ENCODE data around the gene FBXO36. TPM values are rescaled to one million over a fixed set of nuclear protein-coding genes. Genes with fewer than 3 reads are reported as not detected.

The FBXO36 gene
- polyA plus RNA-seq, 2 of the 4 experiments (the other 2 are of a cell fraction): 2.0 to 5.5 TPM

- DNase-seq (ENCODE audit: low read depth in 1 of 2, low spot score in 1 of 2) (no peak), ATAC-seq (no peak), FAIRE-seq (no peak)
- Histone ChIP-seq H3K9me3 (no peaks in the 10 kb centered on the region), H3K4me2 (no peak overlapping the region), H3K4me3 (no peak overlapping the region), H3K4me1 (no peaks in the 10 kb centered on the region), H3K27ac (no peak overlapping the region)
- 93% methylated on average over 6 of the region's 6 CpGs for WGBS (ENCODE audit: missing lambda C conversion rate)
- TF ChIP-seq HOXA7 (CRISPR knock-in tag; IDR thresholded peaks at IDR 0.05): no peak
- TF ChIP-seq NFE2L2 (conservative IDR thresholded peaks at IDR 0.05; ENCODE audit: low read length): no peak
- TF ChIP-seq TP53 (CRISPR knock-in tag; IDR thresholded peaks at IDR 0.05): no peak
- TF ChIP-seq ELK1 (IDR thresholded peaks at IDR 0.05; ENCODE audit: low read depth, low read length): no peak
- no peak for TF ChIP-seq EHMT2 (IDR thresholded peaks at IDR 0.05; ENCODE audit: low read depth)
- no peak for TF ChIP-seq ZFP36 (IDR thresholded peaks at IDR 0.05; ENCODE audit: borderline replicate concordance, partially characterized antibody)
- TF ChIP-seq HMGXB4 (CRISPR knock-in tag; IDR thresholded peaks at IDR 0.05; ENCODE audit: borderline replicate concordance): no peak
- no peak for TF ChIP-seq FOXS1 (CRISPR knock-in tag; IDR thresholded peaks at IDR 0.05)
- no peak for TF ChIP-seq EP300 (IDR thresholded peaks at IDR 0.05)
- ChIA-PET POLR2A (no interaction called here), CTCF (no interaction called here)
Observed at GRCh38 chr2:229952256-229952835, 30.0 kb downstream of the FBXO36 start.

- no peak for ATAC-seq
- FAIRE-seq: no peak
- no peak overlapping the region for H3K27ac ChIP-seq
- no peak for DNase-seq (ENCODE audit: low read depth in 1 of 2, low spot score in 1 of 2)
- POLR2A ChIA-PET: no interaction called here
- CTCF ChIA-PET: no interaction called here
- 69% methylated on average over 1 of the region's 1 CpG for WGBS (ENCODE audit: missing lambda C conversion rate)
- no peaks in the 10 kb centered on the region for H3K9me3 ChIP-seq
- TF ChIP-seq SMC3 (IDR thresholded peaks at IDR 0.05): no peak
- no peak for TF ChIP-seq ZNF302 (CRISPR knock-in tag; IDR thresholded peaks at IDR 0.05)
- TF ChIP-seq JUNB (IDR thresholded peaks at IDR 0.05): no peak
- TF ChIP-seq FOSL2 (IDR thresholded peaks at IDR 0.05): no peak
- TF ChIP-seq FOSL2 (CRISPR knock-in tag; IDR thresholded peaks at IDR 0.05): no peak
- no peak for TF ChIP-seq POLR2AphosphoS2 (conservative IDR thresholded peaks at IDR 0.05; ENCODE audit: low read length)
- no peak for TF ChIP-seq RAD21 (conservative IDR thresholded peaks at IDR 0.05 in 1 of 2, IDR thresholded peaks at IDR 0.05 in 1 of 2)
- no peak for TF ChIP-seq RCOR1 (IDR thresholded peaks at IDR 0.05; ENCODE audit: low read depth, low read length)
- TF ChIP-seq CHD4 (IDR thresholded peaks at IDR 0.05; ENCODE audit: borderline replicate concordance): no peak
- no peak for TF ChIP-seq HES2 (IDR thresholded peaks at IDR 0.05)
- no peak for TF ChIP-seq REST (IDR thresholded peaks at IDR 0.05)
- no peak for TF ChIP-seq EP300 (IDR thresholded peaks at IDR 0.05)
- no peak for TF ChIP-seq KDM5A (IDR thresholded peaks at IDR 0.05)
- H3K4me2 ChIP-seq: no peak overlapping the region
- H3K4me3 ChIP-seq: no peak overlapping the region
- no peaks in the 10 kb centered on the region for H3K4me1 ChIP-seq
Observed at GRCh38 chr2:229955663-229956062, 33.4 kb downstream of the FBXO36 start.

All from A549 (cell line).